ENCODE measurements around the gene HOXB6. TPM values are rescaled to one million over a fixed set of nuclear protein-coding genes. Genes with fewer than 3 reads are reported as not detected.

Gene HOXB6
- total RNA-seq, 1 experiment from 2014 or later: 196 TPM

- no TSS peak for BruUV-seq (replicated peaks)
- Histone ChIP-seq H3K4me3 (ENCODE audit: low read depth in 2 of 2, low read length in 2 of 2) (no peak overlapping the region), H3K9me3 (ENCODE audit: control insufficient read depth, insufficient read depth, low read depth, low read length) (no peaks in the 10 kb centered on the region), H3K27ac (ENCODE audit: low read length) (peak overlapping the region; percentile 99), H3K4me1 (ENCODE audit: control insufficient read depth, insufficient read depth, low read length) (peaks cover 48% of the 10 kb centered on the region), H3K36me3 (ENCODE audit: control insufficient read depth, insufficient read depth, low read length) (0 out of 2 replicates have a peak, but pooled peaks cover 3% of the 10 kb centered on the region), H3K27me3 (ENCODE audit: control insufficient read depth, insufficient read depth, low read length) (no peaks in the 10 kb centered on the region)
- in situ Hi-C loops (cut with HindIII; ENCODE audit: low pct_unique_long_range_greater_than_20kb, low sequenced_read_pairs): no loop called here
- CTCF ChIA-PET: interaction anchor here (1.1 kb wide), 1 partner anchor 320 kb away, joined by 3 read pairs; no protein-coding TSS in a partner anchor
- TF ChIP-seq SIN3A (IDR thresholded peaks at IDR 0.05; ENCODE audit: borderline replicate concordance, insufficient read depth, low read depth, low read length): no peak
- no peak for TF ChIP-seq POLR2AphosphoS5 (IDR thresholded peaks at IDR 0.05; ENCODE audit: low read depth, low read length)
- TF ChIP-seq CTCF (IDR thresholded peaks at IDR 0.05): no peak
- TF ChIP-seq TCF7L2 (IDR thresholded peaks at IDR 0.05; ENCODE audit: low read depth, low read length): no peak
- no peak for TF ChIP-seq REST (IDR thresholded peaks at IDR 0.05; ENCODE audit: insufficient read depth in 1 of 2, low read depth in 2 of 2, low read length in 1 of 2)
- POLR2A ChIA-PET: interaction anchor here (0.6 kb wide), 1 partner anchor 363 kb away, joined by 4 read pairs; no protein-coding TSS in a partner anchor
- DNase-seq (ENCODE audit: low read depth, low spot score) (no peak), ATAC-seq (no peak)
- intact Hi-C loops (cut with micrococcal nuclease; ENCODE audit: unreplicated experiment): no loop called here
Observed at GRCh38 chr17:48627623-48628521, 23.1 kb upstream of the HOXB6 start.

- POLR2A ChIA-PET: interaction anchor here (0.5 to 2.0 kb wide), 3 partner anchors 9 to 429 kb away, joined by 6 to 27 read pairs (median 9); no protein-coding TSS in a partner anchor
- CTCF ChIA-PET: interaction anchor here (1.2 kb wide), 1 partner anchor 9 kb away, joined by 4 read pairs; no protein-coding TSS in a partner anchor
- DNase-seq (ENCODE audit: low read depth, low spot score) (no peak), ATAC-seq (peak; percentile 1; the same call in 1 of the 2 replicates)
- 0 out of 2 replicates have a peak, but pooled peaks cover 3% of the 10 kb centered on the region for H3K36me3 ChIP-seq (ENCODE audit: control insufficient read depth, insufficient read depth, low read length)
- no TSS peak for BruUV-seq (replicated peaks)
- H3K4me3 ChIP-seq (ENCODE audit: low read depth in 2 of 2, low read length in 2 of 2): peak overlapping the region; percentile 78 to 93
- no peaks in the 10 kb centered on the region for H3K9me3 ChIP-seq (ENCODE audit: control insufficient read depth, insufficient read depth, low read depth, low read length)
- peaks cover 54% of the 10 kb centered on the region for H3K4me1 ChIP-seq (ENCODE audit: control insufficient read depth, insufficient read depth, low read length)
- TF ChIP-seq POLR2AphosphoS5 (IDR thresholded peaks at IDR 0.05; ENCODE audit: low read depth, low read length) (0 out of 2 replicates have a peak, but pooled peaks have one; percentile 34), SIN3A (IDR thresholded peaks at IDR 0.05; ENCODE audit: borderline replicate concordance, insufficient read depth, low read depth, low read length) (no peak), CTCF (IDR thresholded peaks at IDR 0.05) (no peak), REST (IDR thresholded peaks at IDR 0.05; ENCODE audit: insufficient read depth in 1 of 2, low read depth in 2 of 2, low read length in 1 of 2) (no peak), TCF7L2 (IDR thresholded peaks at IDR 0.05; ENCODE audit: low read depth, low read length) (no peak)
- no peaks in the 10 kb centered on the region for H3K27me3 ChIP-seq (ENCODE audit: control insufficient read depth, insufficient read depth, low read length)
- in situ Hi-C loops (cut with HindIII; ENCODE audit: low pct_unique_long_range_greater_than_20kb, low sequenced_read_pairs): no loop called here
- intact Hi-C loops (cut with micrococcal nuclease; ENCODE audit: unreplicated experiment): no loop called here
- H3K27ac ChIP-seq (ENCODE audit: low read length): peak overlapping the region; percentile 99
Observed at GRCh38 chr17:48627118-48627597, 22.4 kb upstream of the HOXB6 start.
